ENCODE data around the gene C3orf38.
A peak's percentile ranks its signal among the peaks of the same experiment; 100 is the strongest.
"Not testable (repeated sequence)": the region's sequence is repeated elsewhere in the genome, so short reads cannot be mapped to it uniquely, and the experiment has no call there.

C3orf38 gene

GRCh38 chr3:88149509-88150362 is at the start of gene C3orf38:
Gene C3orf38 (plus strand): TSS chr3:88149959. CDS start chr3:88150053, 94 bp downstream.
- DNase-seq (ENCODE audit: low read depth), result peak; percentile 65

- DNase-seq (ENCODE audit: low read depth), result no peak
Measured at GRCh38 chr3:88101142-88101541, 48.6 kb upstream of the C3orf38 start.

- no peak for DNase-seq (ENCODE audit: low read depth)
Measured at GRCh38 chr3:88105325-88105724, 44.4 kb upstream of the C3orf38 start.

GRCh38 chr3:88112289-88112688 is 37.5 kb upstream of the C3orf38 start:
- DNase-seq (ENCODE audit: low read depth), result no peak

- no peak for DNase-seq (ENCODE audit: low read depth)
Measured at GRCh38 chr3:88113311-88114162, 36.2 kb upstream of the C3orf38 start.

DNA sequence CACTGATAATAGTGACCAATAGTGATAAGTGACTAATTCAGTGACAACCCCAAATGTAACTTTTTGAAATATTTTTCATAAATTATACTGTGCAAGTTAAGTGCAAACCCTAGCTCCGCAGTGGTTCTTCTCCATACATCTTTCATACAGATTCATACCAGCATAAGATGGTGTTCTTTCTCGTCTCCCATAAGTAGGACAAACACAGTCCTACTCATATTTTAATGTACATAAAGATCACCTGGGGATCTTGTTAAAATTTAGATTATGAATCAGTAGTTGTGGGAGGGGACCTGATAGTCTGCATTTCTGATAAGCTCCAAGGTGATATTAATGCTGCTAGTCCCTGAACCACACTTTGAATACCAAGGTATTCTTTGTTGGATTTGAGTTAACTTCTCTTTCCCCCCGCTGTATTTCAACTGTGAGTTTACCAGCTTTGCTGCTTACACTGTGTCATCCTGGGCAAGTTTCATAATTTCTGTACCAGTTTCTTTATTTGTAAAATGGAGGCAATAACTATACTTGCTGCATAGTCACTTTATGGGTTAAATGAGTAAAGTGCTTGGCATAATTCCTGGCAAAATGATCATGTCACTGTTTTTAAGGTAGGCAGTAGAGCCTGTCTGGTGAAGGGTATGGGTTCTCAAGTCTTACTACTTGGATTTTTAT is 34.7 kb upstream of the C3orf38 start:
- DNase-seq (ENCODE audit: low read depth), result no peak

GRCh38 chr3:88117683-88118082 is 32.1 kb upstream of the C3orf38 start:
- no peak for DNase-seq (ENCODE audit: low read depth)

DNA sequence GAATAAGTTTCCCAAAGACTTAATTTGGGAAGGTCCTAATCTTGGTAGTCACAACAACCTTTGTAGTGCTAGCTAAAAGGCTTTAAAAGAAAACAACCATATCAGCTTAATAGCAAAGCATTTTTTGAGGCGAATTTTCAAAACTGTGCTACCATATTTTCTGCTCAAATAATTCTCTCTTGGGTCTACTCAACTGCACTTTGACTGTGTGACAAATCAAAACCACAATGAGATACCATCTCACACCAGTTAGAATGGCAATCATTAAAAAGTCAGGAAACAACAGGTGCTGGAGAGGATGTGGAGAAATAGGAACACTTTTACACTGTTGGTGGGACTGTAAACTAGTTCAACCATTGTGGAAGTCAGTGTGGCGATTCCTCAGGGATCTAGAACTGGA is 31.2 kb upstream of the C3orf38 start:
- DNase-seq (ENCODE audit: low read depth), result not testable (repeated sequence)

DNA sequence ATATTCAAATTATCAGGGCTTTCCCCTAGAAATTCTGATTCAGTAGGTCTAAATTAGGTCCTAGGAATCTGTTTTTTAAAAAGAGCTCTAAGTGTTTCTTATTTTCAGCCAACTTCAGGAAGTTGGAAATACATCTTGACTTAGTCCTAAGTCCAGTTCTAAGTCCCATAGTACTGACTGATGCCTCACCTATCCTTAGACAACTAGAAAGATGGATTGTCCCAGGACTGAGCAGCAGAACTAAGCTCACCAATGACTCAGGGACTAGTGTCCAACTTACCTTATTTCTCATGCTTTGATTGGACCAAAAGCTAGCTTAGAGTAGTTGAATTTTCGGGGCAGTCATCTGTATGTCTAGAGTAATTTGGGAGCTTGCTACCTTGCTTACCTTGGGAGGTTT is 26.2 kb upstream of the C3orf38 start:
- no peak for DNase-seq (ENCODE audit: low read depth)

- no peak for DNase-seq (ENCODE audit: low read depth)
Measured at GRCh38 chr3:88131695-88132094, 18.1 kb upstream of the C3orf38 start.

DNA sequence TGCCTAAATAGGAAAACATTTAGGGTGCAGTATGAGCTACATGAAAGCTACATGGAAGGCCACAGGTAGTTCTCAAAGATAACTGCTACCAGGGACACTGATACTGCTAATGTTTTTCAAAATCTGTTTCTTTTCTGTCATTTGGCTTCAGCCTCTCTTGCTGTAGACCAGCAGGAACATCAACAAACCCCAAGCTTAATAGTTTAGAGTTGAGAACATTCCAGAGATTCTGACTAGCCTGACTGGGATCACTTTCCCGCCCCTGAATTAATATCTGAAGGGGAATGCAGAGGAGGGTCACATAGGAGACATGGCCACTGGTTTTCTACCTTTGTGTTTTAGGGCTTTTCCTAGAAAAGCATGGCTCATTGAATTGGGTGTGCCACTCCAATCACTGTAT is 16.9 kb upstream of the C3orf38 start:
- no peak for DNase-seq (ENCODE audit: low read depth)

DNA sequence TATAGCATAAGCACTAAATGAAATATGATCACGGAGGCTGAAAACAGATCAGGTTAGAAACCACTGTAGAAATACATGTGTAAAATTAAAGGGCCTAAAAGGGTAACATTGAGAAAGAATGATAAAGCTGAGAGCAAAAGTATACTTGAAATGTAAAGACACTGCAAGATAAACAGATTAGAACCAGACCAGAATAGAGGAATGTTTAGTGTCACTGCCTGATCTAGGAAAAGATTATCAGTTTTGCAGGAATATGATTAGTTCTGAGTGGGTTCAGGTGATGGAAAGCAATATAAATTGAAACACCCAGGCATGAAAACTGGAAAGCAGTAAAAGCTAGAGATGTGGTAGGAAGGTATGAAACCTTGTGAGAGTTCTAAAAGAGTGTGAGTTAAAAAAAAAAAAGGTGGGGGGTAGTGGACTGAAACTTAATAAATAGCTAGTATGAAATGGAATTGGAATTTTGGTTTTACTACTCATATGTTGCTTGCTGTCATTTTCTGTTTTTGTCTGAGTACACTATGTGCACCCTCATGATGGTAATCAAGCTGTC is 16.0 kb upstream of the C3orf38 start:
- DNase-seq (ENCODE audit: low read depth), result no peak

DNA sequence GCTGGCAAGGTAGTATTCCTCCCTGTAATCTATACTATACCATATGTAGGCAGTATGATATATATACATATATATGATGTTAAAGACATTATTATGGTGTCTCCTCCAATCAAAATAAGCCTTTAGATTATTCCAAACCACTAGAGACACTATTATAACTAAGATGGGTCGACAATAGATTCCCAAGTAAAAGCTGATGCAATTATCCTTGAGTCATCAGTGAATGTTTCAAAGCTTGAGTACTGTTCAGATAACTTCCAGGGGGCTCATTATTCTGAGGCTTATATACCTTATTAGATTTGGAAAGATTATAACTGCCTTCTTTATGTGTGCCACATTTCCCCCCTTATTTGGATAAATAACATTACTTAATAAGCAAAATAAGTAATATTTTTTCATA is 11.9 kb upstream of the C3orf38 start:
- no peak for DNase-seq (ENCODE audit: low read depth)

DNA sequence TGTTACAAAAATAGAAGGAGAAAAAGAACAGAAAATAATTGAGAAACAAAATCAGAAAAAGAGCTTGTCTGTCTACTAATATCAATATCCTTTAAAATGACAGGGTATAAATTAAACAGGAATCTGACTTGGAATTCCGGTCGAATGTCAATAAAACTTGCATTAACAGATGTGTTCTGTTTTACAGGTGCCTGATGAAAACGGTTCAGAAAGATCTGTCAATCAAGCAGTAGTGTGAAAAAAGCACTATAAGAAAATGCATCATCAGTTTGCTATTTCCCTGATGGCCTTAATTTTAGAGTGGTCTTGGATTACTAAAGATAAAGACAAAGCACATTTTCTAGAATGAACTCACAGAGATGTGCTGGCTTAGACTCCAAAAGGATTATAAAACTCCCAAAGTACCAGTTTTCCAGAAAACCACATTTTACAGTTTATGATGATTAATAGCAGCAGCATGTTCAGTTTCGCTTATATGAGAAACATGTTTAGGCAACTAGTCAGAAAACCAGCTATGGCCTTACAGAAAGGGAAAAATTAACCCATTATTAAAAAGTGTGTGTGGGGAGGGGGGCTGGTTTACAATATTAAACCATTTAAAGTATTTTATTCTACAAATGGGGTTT is 8.2 kb upstream of the C3orf38 start:
- no peak for DNase-seq (ENCODE audit: low read depth)

DNA sequence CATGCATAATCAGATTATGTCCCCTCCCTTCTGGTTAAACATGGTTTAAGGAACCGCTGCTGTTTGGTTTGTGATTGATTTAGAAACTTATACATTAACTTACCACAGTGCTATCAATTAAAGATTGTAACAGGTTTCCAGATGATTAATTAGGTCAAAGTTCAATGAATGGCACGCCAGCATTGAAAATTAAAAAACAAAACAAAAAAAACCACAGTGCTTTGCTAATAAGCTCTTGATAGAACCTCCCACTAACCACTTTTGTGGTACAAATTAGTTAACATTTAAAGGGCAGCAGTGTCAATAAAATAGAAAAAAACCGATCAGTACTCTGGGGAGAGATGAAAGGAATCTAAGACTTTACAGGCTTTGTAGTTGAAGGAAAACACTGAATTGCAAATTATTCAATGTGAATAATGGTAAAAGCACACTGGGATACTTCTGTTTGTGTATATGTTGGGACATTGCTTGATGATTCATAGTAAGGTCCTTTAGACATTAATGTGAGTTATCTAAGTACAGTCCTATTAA is 7.6 kb upstream of the C3orf38 start:
- DNase-seq (ENCODE audit: low read depth), result no peak

- no peak for DNase-seq (ENCODE audit: low read depth)
Measured at GRCh38 chr3:88147261-88147660, 2.5 kb upstream of the C3orf38 start.

DNA sequence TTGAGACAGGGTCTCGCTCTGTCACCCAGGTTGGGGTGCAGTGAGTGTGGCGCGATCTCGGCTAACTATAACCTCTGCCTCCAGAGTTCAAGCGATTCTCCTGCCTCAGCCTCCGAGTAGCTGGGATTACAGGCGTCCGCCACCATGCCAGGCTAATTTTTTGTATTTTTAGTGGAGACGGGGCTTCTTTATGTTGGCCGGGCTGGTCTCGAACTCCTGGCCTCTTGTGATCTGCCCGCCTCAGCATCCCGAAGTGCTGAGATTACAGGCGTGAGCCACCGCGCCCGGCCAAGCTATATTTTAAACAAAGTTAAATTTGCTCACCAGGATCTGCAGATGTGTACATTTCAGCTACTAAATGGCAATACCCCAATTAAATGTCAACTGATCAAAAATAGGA is 1.1 kb upstream of the C3orf38 start:
- no peak for DNase-seq (ENCODE audit: low read depth)

GRCh38 chr3:88149101-88149508 is 654 bp upstream of the C3orf38 start:
- DNase-seq (ENCODE audit: low read depth), result no peak

DNA sequence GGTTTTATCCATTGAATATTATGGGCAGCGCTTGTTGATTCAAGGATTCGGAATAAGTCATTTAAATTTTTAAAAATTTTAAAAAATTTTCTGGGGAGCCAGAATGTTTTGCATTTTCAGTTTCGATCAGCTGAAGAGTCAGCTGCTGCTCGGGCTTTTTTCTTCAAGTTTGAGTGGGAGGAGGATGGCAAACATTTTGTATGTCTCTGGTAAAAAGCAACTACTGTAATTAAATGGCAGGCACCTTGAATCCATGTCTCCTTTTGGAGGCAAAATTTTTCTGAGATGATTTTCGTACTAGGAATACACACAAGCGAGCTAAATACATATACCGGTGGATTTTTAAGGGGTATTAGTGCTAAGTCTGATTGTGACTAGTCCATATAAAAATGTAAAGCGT is 612 bp downstream of the C3orf38 start:
- no peak for DNase-seq (ENCODE audit: low read depth)

DNA sequence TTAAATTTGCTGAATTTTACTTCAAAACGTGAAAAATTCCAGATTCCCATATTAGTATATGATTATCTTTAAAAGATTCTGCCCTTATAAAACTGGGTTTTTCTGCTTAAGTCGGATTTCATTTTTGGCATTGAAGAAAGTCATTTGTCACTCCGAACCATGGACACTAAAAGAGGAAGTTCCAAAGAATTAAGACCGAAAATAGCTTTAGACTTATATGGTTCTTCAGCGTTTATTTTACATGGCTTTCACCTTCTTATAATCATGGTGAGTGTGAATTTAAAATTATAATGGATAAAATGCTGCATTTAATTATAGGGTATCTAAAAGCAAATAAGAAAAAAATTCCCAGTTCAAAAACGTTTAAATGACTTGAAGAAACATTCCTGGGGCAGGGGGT is 1.0 kb downstream of the C3orf38 start:
- DNase-seq (ENCODE audit: low read depth), result no peak

GRCh38 chr3:88151358-88151757 is 1.6 kb downstream of the C3orf38 start:
- DNase-seq (ENCODE audit: low read depth), result no peak

DNA sequence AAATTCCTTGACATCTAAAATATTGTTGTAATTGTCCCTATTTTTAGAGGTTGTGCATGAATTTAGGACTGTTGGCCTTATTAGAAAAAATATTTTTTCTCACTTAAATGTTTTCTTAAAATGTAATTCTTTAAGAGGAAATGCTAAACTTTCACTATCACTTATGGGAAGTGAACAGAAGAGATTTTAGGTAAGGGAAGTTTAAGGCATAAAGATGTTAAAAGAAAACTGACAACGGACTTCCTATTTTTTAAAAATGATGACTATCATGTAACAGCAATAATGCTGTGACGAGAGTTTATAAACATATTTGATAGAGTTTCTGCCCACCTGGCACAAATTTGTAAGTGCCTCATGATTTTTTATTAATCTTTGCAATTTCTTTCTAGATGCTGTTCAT is 3.1 kb downstream of the C3orf38 start:
- no peak for DNase-seq (ENCODE audit: low read depth)
